GM18499 (cell line): ENCODE measurements around the gene GPR156.

ENCODE experiments used
- ATAC-seq: cut with Tn5 transposase; IDR thresholded peaks from one replicate; pipeline ENCODE4 v1.9.1; 2021; ENCODE audit warnings: moderate number of reproducible peaks; ENCODE audit not compliant: insufficient read depth, unreplicated experiment

The GPR156 gene

DNA sequence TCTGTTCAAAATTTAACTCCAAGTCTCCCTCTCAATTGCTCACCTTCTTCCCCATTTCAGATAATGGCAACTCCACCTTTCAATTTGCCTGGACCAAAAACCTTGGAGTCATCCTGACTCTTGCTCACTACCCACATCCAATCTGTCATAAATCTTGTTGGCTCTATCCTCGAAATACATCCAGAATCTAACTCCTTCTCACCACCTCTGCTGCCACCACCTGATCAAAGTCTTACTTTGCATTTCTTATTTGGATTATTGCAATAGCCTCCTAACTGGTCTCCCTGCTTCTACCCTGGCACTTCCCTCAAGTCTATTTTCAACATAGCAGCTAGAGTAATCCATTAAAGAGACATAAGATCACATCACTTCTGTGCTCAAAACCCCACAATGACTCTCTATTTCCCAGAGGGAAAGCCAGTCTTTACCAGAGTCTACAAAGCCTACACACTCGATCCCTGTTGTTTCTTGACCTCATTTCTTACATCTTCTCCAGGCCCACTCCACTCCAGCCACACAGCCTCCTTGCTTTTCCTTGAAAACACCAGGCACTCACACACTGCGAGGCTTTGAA, 86.6 kb downstream of the GPR156 start:
- ATAC-seq: no peak

DNA sequence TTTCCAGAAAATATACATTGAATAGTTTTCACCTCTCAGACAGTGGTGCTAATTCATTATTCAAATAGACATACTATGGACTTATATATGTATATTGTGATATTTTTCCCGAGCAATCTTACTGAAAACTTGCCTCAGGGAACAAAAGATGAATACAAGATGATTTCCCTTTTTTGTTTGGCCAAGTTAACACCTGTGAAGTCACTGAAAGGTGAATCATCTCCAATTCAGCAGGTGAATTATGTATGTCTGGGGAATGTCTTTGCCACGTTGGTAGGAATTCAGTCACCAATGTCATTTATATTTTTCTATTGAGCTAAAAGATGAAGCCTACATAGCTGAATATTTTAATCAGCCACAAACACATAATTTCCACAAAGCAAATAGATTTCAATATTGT, 88.2 kb downstream of the GPR156 start:
- ATAC-seq: no peak

DNA sequence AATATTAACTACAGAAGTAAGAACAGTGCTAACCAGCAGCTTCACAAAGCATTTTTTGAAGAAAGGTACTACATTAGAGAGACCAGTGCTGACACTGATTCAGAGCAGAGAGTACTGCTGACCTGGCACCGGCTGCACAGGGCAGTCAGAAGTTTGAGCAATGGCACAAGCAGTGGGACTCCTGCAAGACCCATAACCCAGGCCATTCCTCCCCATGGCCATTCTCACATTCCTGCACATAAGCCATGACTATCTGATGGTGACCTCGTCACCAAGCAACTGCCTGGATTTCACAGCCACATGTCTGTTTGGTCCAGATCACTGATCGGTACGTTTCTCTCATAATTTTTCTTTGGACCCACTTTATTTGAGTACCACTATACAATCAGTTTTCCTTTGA, 88.7 kb downstream of the GPR156 start:
- ATAC-seq: no peak

DNA sequence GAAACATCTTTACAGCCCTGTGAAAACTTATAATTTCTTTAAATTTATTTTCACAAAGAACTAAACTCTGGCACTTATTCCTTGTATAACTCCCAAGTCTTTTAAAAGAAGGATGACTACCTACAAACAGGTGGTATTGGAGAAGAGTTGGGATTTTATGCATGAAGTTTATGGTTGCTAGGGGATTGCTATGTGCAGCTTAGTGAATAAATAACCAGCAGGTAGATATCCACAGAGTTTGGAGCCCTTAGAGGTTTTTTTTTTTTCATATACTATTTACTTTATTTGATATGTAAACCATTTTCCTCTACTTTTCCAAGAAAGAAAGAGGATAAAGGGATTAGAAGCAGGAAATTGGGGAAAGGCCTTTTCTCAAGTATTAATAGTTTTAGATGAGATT, 91.5 kb downstream of the GPR156 start:
- ATAC-seq: no peak

DNA sequence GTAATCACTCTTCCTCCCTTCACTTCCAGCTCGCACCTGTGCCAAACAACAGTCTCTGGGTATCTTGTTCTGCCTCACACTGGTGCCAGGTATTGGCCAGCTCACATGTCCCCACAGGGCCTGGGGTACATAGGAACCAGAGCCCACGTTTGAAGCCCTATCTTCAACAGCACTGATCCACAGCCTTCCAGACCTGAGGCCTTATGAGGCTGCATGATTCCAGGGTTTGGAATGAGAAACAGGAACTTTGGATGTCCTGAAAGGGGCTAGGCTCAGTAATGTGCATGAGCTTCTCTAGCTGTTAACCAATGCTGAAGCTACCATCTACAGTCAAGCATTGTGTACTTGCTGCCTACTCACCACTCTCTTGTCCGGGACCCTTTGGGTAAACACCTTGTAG, 92.4 kb downstream of the GPR156 start:
- ATAC-seq: no peak

DNA sequence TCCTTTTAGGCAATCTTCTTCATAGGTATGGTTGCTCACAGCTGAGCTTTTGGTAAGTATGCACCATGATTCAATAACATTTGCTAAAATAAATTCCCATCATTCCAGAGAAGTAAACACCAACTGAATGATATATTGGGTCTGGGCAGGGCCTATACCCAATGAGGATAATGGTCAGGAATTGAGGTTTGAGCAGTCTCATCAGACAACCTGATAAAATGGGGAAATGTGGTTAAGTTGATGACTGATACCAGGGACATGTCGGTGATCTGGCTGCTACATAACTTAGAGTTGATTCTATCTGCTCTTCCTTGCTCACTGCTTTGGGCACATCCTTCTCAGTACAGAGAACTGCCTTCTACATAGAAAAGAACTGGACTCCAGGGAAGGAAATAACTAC, 92.9 kb downstream of the GPR156 start:
- no peak for ATAC-seq

DNA sequence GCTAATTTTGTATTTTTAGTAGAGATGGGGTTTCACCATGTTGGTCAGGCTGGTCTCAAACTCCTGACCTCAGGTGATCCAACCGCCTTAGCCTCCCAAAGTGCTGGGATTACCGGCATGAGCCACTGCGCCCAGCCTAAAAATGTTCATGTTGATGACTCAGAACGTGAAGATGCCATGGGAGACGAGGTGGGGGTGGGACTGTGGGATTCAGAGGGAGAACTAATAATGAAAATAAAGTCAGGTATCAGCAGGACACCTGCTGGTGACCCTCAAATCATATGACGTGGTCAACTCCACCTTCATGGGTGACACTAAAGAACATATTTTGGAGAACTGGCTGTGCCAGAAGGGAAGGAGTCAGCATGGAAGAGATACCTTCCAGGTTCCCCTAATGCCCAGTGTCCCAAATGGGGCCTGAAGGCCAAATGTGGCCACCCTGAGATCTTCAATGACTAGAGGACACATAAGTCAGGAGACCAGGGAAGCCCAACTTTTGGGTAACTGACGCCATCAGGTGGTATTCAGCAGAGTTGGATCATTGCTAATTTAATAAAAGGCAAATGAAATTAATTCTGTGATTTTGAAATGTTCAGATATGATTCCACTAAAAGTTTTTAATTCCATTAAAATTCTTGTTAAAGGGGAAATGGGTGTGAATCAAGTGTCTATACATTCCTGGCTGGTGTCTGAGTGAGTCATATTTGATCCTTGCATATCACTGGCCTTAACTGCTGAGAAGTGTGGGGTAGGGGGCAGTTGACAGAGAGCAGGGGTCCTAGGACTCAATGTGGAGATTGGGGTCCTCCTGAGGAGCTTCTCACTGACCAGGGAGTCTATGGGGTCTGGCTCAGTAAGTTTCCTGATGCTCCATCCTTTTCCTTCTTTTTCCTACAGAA, 102.2 kb downstream of the GPR156 start:
- ATAC-seq: no peak

DNA sequence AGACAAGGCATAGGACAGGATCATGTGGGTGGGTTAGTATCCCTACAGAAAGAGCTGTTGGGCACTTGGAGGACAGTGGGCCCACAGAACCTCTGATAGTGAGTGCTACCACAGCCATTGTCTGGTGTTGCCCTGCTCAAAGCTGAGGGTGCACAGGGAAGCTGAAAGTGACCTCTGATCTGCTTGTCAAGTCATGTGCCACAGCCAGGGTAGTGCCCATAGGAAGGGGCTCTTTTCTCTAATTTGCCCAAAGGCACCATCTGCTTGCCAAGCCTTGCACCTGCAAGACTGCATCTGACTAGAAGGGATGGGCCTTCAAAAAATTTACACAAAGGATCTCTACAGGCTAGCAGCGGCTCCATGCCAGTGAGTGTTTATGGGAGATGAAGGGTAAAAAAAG, 103.4 kb downstream of the GPR156 start:
- no peak for ATAC-seq

DNA sequence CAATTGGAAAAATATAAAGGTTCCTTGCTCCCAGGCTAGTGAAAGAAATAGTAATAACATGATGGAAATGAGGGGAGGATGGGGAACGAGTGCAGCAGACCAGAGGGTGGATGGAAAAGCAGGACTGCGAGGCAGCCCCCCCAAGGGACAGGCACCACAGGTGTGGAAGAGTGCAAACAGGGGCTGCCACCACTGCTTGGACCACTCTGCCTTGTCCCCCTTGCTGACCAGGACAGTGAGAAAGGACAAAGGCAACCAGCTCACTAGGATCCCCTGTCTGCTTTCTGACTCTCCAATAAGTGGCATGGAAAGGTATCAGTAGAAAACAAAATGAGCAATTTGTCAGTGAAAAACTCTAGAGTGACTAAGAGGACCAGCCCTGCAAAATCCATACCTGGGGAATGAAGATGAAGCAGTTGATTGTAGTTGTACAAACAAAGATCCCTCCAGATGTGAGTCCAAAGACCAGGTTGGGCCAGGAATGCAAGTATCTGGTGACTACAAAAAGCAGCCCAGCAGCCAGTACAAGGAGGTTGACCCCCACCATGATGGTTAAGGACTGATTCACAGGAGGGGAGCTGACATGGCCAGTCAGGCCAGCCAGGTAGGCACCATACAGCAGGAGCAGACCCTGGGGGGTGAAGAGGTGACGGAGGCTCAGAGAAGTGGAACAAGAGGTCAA, 104.2 kb downstream of the GPR156 start:
- ATAC-seq: no peak

DNA sequence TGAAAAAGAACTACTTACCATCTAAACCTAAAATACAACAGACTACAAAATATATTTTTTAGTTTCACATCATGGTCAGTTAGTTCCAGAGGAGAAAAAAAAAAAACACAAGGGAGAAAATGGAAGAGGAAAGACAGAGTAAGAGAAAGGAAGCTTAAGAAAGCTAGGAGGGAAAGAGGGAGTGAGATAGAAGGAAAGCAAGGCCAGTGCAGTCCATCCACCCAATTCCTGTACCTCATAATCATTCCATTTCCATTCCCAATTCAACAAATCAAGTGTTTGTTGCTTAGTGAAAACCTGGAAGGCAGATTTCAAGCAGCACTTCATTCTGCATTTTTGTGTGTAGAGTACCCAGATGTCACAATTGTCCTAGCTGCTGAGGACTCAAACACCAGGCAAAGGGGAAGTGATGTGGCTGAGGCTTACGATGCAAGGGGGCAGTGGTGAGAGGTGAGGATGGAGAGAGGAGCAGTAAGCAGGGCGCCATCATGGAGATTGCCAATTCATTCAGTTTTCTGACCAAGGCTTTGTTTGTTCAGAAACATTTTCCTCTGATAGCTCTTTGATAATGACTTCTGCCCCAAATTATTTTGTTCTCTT, 107.2 kb downstream of the GPR156 start:
- no peak for ATAC-seq

DNA sequence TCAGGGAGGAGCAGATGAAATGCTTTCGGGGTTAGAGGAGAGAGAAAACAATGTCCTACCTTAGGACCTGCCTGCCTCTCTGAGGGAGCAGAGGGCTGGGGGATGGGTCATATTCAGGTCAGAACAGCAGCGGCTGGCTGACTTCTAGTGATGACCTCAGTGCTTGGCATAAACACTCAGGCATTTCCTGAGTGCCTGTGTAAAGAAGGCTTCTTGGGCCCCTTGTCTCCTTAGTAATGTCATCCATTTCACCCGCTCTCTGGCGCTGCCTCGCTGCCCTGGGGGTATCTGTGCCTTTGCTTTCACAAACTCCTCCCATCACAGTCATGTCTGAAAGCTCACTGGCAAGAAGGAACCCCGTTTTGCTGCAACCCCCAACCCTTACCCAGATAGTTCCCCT, 107.9 kb downstream of the GPR156 start:
- ATAC-seq: no peak

DNA sequence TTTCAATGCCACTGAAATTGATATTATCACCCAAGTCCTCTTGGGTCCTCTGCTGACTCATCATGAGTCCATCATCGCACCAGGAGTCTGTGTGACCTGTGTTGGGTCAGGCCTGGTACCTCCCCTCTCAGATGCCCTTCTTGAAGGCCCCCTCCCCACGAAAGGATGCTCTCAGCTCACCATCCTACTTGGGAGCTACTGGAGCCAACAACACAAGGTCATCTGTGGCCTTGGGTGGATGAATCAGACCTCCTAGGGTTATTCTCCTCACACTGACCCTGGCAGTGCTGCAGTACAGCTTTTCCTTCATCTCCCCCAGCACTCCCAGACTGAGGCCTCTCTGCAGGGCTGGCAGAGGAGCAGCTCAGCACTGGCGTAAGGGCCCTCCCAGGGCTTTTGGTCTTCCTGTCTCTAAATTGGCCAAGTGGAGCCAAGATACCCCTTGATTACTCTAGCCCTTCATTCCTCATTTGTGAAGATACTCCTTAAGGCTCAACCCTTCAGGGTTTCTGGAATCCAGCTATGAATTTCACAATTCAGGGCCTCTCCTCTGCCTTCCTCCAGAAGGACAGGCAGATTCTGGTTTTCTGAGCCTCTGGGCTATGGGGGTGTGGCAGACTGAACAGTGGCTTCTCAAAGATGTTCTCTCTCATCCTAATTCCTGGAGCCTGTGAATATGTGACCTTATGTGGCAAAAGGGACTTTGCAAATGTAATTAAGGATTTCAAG, 110.0 kb downstream of the GPR156 start:
- no peak for ATAC-seq

DNA sequence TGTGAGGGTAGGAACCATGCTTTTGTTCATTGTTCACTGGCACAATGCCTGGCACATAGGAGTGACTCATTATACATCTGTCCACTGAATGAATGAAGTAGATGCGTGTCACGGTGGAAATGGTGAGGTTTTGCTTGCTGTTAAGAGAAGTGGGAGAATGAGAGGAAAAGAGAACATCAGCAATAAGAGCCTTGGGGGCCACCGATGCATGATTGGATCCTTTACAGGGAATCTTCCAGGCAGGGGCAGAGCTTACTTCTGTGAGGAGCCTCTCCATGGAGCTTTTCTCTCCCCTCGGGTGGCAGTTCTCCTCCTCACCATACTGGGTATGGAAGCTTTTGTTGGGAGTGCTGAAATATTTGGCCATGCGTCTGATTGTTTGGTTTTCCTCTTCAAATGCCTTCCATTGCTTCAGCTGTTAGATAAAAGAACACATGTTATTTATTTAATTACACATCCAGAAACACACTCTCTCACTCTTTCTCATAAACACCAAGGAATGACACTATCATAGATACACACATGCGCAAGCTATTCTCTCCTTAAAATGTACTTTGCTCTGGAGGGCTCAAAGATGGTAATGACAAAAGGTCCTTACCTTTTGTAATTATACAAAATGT, 111.9 kb downstream of the GPR156 start:
- ATAC-seq: no peak

DNA sequence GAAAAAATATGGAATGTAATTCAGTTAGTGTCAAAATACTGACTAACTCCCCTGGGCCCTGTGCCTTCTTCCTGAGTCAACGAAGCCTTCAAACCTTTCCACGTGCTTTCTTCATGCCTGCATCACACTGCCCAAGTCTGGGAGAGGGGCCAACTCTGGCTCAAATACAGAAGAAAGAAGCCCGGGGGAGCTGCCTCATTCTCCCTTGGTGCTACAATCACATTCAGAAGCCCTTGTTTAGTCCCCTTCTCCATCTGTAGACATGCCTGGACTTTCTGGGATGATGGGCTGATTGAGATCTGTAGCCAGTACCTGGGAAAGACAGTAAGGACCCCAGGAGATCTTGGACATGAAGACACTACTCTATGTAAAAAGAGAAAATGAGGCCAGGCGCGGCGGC, 113.0 kb downstream of the GPR156 start:
- no peak for ATAC-seq

DNA sequence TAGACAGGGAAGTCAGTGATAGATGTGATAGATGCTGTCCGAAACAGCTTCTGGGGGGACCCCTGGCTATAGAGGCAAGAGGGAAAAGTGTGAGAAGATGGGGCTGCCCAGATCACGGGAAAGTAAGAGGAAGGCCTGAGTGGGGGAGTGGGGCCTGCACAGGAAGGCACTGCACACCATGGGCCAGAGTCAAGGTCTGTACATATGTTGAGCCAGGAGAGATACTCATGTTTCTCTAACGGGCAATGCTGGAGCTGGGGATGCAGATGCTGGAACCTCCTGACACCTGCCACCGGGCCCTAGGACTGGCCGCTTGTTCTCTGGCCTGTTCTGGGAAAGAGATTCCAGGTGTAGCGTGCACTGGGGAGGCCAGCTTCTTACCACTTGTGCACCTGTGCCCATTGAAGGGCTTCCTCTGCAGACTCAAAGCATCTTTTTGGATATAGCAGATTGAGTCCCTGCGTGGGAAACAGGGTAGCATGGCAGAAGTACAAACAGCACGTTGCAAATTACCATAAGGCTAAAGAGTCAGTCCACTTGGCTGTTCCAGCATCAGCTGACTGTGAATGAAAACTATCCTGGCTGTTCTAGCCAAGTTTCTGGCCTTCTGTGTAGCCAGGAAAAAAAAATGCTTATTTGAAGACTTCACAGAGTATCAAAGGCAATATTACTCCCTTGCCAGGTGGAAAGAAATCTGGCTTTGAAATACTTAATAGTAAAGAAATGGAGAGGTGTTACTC, 113.7 kb downstream of the GPR156 start:
- ATAC-seq: no peak

DNA sequence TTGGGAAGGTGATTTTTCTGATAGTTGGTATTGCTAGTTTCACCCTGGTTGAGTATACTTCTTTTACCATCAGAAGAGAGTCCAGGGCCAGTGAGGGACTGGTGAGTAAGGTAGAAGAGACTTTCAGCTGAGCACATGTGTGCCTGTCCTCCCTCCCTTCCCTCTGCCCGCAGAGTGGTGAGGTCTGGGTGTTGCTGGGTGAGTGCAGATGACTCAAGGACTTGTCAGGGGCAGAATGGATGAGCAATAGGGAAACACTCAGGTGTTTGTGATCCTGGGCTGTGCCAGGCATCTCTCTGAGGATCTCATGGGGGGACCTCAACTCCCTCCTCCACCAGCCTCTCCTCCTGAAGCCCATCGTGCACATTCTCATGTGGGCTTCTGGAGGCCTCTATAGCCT, 114.8 kb downstream of the GPR156 start:
- ATAC-seq: no peak

DNA sequence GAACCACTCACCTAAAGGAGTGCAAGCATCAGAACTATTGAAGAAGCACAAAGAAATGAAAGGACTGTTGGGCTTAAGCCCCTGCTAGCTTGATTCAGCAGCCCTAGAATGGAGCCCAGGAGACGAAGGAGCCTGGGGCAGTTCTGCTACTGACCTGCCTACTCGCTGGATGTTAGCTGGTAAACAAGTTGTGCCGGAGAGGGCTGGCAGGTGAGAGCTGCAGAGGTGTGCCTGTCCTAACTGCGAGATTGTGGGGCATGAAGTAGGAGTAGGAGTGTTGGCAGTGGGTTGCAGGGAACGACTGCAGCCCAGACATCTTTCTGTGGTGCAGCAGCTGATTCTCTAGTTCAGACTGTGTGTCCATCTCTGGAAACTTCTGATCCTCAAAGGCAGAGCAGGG, 115.6 kb downstream of the GPR156 start:
- no peak for ATAC-seq

DNA sequence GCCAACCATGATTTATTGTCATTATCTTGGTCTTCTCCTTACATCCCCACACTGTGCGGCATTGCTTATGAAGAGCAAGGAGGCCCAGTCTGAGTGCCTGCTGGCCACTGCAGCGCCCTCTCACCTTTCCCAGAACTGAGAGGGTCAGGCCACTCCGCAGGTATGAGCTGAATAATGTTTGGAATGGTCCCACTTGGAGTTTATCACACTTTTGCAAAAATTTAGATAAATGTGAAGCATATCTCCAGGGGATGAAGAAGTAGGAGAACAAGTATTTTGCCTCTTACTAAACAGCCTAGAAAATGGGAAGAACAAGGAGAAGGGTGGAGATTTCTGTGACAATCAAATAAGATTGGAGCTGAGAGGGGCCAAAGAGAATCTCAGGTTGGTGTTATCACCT, 116.4 kb downstream of the GPR156 start:
- no peak for ATAC-seq

DNA sequence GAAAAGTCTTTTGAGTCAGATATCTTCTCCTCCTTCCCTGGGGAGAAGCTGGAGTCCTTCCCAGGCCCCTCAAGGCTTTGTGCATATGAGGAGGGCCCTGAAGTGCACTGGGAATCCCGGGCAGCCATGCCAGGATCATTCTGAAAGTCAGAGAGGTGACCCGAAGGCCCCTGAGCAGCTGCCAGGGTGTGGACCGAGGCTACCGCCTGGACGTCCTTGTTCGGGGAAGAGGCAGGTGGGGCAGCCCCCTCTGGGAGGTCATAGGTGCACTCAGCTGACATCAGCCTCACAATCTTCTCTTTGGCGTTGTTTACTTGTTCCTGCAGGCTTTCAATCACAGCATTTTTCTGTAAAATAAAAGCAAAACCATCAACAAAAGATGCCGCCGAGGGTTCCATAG, 117.0 kb downstream of the GPR156 start:
- ATAC-seq: no peak
